ENCODE measurements around the gene ABCB8. TPM values are rescaled to one million over a fixed set of nuclear protein-coding genes. Genes with fewer than 3 reads are reported as not detected.
"Not testable (repeated sequence)": the region's sequence is repeated elsewhere in the genome, so short reads cannot be mapped to it uniquely, and the experiment has no call there.

The ABCB8 gene
- total and polyA plus RNA-seq, 4 donors: 23.1 to 69.4 (median 37.7) TPM

DNA sequence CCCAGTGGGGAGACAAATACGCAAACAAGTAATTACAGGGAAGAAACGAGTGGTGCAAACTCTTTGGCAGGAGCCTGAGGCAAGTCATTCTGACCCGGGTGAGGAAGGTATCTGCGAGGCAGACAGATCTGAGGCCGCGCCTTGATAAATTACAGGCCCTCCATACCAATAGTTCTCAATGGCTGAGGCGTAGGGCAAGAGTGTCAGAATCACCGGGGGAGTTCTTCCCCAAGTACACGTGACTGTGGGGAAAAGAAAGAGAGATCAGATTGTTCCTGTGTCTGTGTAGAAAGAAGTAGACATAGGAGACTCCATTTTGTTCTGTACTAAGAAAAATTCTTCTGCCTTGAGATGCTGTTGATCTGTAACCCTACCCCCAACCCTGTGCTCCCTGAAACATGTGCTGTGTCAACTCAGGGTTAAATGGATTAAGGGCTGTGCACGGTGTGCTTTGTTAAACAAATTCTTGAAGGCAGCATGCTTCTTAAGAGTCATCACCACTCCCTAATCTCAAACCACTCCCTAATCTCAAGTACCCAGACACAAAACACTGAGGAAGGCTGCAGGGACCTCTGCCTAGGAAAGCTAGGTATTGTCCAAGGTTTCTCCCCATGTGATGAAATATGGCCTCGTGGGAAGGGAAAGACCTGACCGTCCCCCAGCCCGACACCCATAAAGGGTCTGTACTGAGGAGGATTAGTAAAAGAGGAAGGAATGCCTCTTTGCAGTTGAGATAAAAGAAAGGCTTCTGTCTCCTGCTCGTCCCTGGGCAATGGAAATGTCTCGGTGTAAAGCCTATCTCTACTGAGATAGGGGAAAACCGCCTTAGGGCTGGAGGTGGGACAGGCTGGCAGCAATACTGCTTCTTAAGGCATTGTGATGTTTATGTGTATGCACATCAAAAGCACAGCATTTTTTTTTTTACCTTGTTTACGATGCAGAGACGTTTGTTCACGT lies 1.2 kb upstream of the ABCB8 start:
- not testable (repeated sequence) for H3K27ac ChIP-seq (ENCODE audit: low read depth, low read length); H3K27me3 ChIP-seq (ENCODE audit: control insufficient read depth, insufficient read depth, low read length); DNase-seq (ENCODE audit: low read depth in 4 of 6, low spot score in 6 of 6); H3K36me3 ChIP-seq (ENCODE audit: control insufficient read depth, insufficient read depth, low read length); H3K9me3 ChIP-seq (ENCODE audit: control insufficient read depth, insufficient read depth, low read length)
- H3K4me1 ChIP-seq (ENCODE audit: control insufficient read depth, insufficient read depth, low read length): peaks cover 20% of the 10 kb centered on the region
- H3K4me3 ChIP-seq (ENCODE audit: low read depth, low read length): peak overlapping the region; percentile 98
- WGBS (ENCODE audit: insufficient coverage): 29% methylated on average over 13 of the region's 19 CpGs

- peaks cover 20% of the 10 kb centered on the region for H3K4me1 ChIP-seq (ENCODE audit: control insufficient read depth, insufficient read depth, low read length)
- not testable (repeated sequence) for DNase-seq (ENCODE audit: low read depth in 4 of 6, low spot score in 6 of 6); H3K9me3 ChIP-seq (ENCODE audit: control insufficient read depth, insufficient read depth, low read length); H3K27me3 ChIP-seq (ENCODE audit: control insufficient read depth, insufficient read depth, low read length)
- WGBS (ENCODE audit: insufficient coverage): 13% methylated on average over 9 of the region's 16 CpGs
- H3K27ac ChIP-seq (ENCODE audit: low read depth, low read length): peak overlapping the region; percentile 53
- peaks cover 14% of the 10 kb centered on the region for H3K36me3 ChIP-seq (ENCODE audit: control insufficient read depth, insufficient read depth, low read length)
- H3K4me3 ChIP-seq (ENCODE audit: low read depth, low read length): peak overlapping the region; percentile 98
Observed at GRCh38 chr7:151027728-151028130, 521 bp upstream of the ABCB8 start.

- DNase-seq (ENCODE audit: low read depth in 4 of 6, low spot score in 6 of 6): no peak
- Histone ChIP-seq H3K4me3 (ENCODE audit: low read depth, low read length) (peak overlapping the region; percentile 98), H3K27ac (ENCODE audit: low read depth, low read length) (peak overlapping the region; percentile 89), H3K4me1 (ENCODE audit: control insufficient read depth, insufficient read depth, low read length) (peaks cover 20% of the 10 kb centered on the region), H3K27me3 (ENCODE audit: control insufficient read depth, insufficient read depth, low read length) (no peaks in the 10 kb centered on the region), H3K36me3 (ENCODE audit: control insufficient read depth, insufficient read depth, low read length) (peaks cover 27% of the 10 kb centered on the region), H3K9me3 (ENCODE audit: control insufficient read depth, insufficient read depth, low read length) (no peaks in the 10 kb centered on the region)
- 41% methylated on average over 8 of the region's 17 CpGs for WGBS (ENCODE audit: insufficient coverage)
Observed at GRCh38 chr7:151028948-151029501, 775 bp downstream of the ABCB8 start.

- 94% methylated on average over 2 of the region's 4 CpGs for WGBS (ENCODE audit: insufficient coverage)
- no peak overlapping the region for H3K27ac ChIP-seq (ENCODE audit: low read depth, low read length)
- H3K4me1 ChIP-seq (ENCODE audit: control insufficient read depth, insufficient read depth, low read length): peaks cover 24% of the 10 kb centered on the region
Observed at GRCh38 chr7:151031011-151031410, 2.8 kb downstream of the ABCB8 start.

GRCh38 chr7:151032936-151033863 lies 5.0 kb downstream of the ABCB8 start:
- WGBS (ENCODE audit: insufficient coverage): 85% methylated on average over 12 of the region's 17 CpGs
- Histone ChIP-seq H3K36me3 (ENCODE audit: control insufficient read depth, insufficient read depth, low read length) (peaks cover 69% of the 10 kb centered on the region), H3K27me3 (ENCODE audit: control insufficient read depth, insufficient read depth, low read length) (no peaks in the 10 kb centered on the region), H3K9me3 (ENCODE audit: control insufficient read depth, insufficient read depth, low read length) (no peaks in the 10 kb centered on the region), H3K27ac (ENCODE audit: low read depth, low read length) (no peak overlapping the region), H3K4me3 (ENCODE audit: low read depth, low read length) (no peak overlapping the region), H3K4me1 (ENCODE audit: control insufficient read depth, insufficient read depth, low read length) (peaks cover 15% of the 10 kb centered on the region)
- no peak for DNase-seq (ENCODE audit: low read depth in 4 of 6, low spot score in 6 of 6)

More at GRCh38 chr7:151031011-151031410, 2.8 kb downstream of the ABCB8 start:
- Histone ChIP-seq H3K9me3 (ENCODE audit: control insufficient read depth, insufficient read depth, low read length) (no peaks in the 10 kb centered on the region), H3K36me3 (ENCODE audit: control insufficient read depth, insufficient read depth, low read length) (peaks cover 47% of the 10 kb centered on the region), H3K4me3 (ENCODE audit: low read depth, low read length) (no peak overlapping the region), H3K27me3 (ENCODE audit: control insufficient read depth, insufficient read depth, low read length) (no peaks in the 10 kb centered on the region)
- no peak for DNase-seq (ENCODE audit: low read depth in 4 of 6, low spot score in 6 of 6)

- Histone ChIP-seq H3K36me3 (ENCODE audit: control insufficient read depth, insufficient read depth, low read length) (peaks cover 76% of the 10 kb centered on the region), H3K27me3 (ENCODE audit: control insufficient read depth, insufficient read depth, low read length) (no peaks in the 10 kb centered on the region), H3K4me1 (ENCODE audit: control insufficient read depth, insufficient read depth, low read length) (peaks cover 13% of the 10 kb centered on the region), H3K4me3 (ENCODE audit: low read depth, low read length) (no peak overlapping the region), H3K9me3 (ENCODE audit: control insufficient read depth, insufficient read depth, low read length) (no peaks in the 10 kb centered on the region), H3K27ac (ENCODE audit: low read depth, low read length) (no peak overlapping the region)
- 82% methylated on average over 4 of the region's 5 CpGs for WGBS (ENCODE audit: insufficient coverage)
- DNase-seq (ENCODE audit: low read depth in 4 of 6, low spot score in 6 of 6): no peak
Observed at GRCh38 chr7:151033864-151034249, 5.6 kb downstream of the ABCB8 start.

GRCh38 chr7:151034312-151035025 lies 6.2 kb downstream of the ABCB8 start:
- Histone ChIP-seq H3K27me3 (ENCODE audit: control insufficient read depth, insufficient read depth, low read length) (no peaks in the 10 kb centered on the region), H3K4me1 (ENCODE audit: control insufficient read depth, insufficient read depth, low read length) (peaks cover 9% of the 10 kb centered on the region), H3K4me3 (ENCODE audit: low read depth, low read length) (no peak overlapping the region), H3K27ac (ENCODE audit: low read depth, low read length) (no peak overlapping the region), H3K36me3 (ENCODE audit: control insufficient read depth, insufficient read depth, low read length) (peaks cover 82% of the 10 kb centered on the region), H3K9me3 (ENCODE audit: control insufficient read depth, insufficient read depth, low read length) (no peaks in the 10 kb centered on the region)
- no peak for DNase-seq (ENCODE audit: low read depth in 4 of 6, low spot score in 6 of 6)
- WGBS (ENCODE audit: insufficient coverage): 96% methylated on average over 17 of the region's 21 CpGs

- Histone ChIP-seq H3K9me3 (ENCODE audit: control insufficient read depth, insufficient read depth, low read length) (no peaks in the 10 kb centered on the region), H3K4me1 (ENCODE audit: control insufficient read depth, insufficient read depth, low read length) (peaks cover 4% of the 10 kb centered on the region), H3K4me3 (ENCODE audit: low read depth, low read length) (no peak overlapping the region), H3K27ac (ENCODE audit: low read depth, low read length) (no peak overlapping the region), H3K36me3 (ENCODE audit: control insufficient read depth, insufficient read depth, low read length) (peaks cover 89% of the 10 kb centered on the region), H3K27me3 (ENCODE audit: control insufficient read depth, insufficient read depth, low read length) (no peaks in the 10 kb centered on the region)
- 82% methylated on average over 21 of the region's 21 CpGs for WGBS (ENCODE audit: insufficient coverage)
- no peak for DNase-seq (ENCODE audit: low read depth in 4 of 6, low spot score in 6 of 6)
Observed at GRCh38 chr7:151035026-151035717, 6.9 kb downstream of the ABCB8 start.

Measured in spinal cord (tissue), 10 donors.